Tibial nerve (tissue), 4 donors: Measurements from ENCODE around the gene SPSB3.

Experiments
- CTCF ChIP-seq, 5 experiments: fragments of 200-600 bp in 3 of 5; fragments of 450-650 bp in 2 of 5; sonication (generic) in 3 of 5; IDR thresholded peaks; one replicate each; pipeline ENCODE4 v1.5.1; 2016 to 2019; ENCODE audit warnings: antibody characterized with exemption in 5 of 5, mild to moderate bottlenecking in 3 of 5, moderate library complexity in 2 of 5
- EP300 ChIP-seq, 2 donors: sonication (generic); formaldehyde crosslinking; IDR thresholded peaks; one replicate each; pipeline ENCODE4 v1.6.1; 2017; ENCODE audit warnings: antibody characterized with exemption in 2 of 2, mild to moderate bottlenecking in 1 of 2
- POLR2A ChIP-seq, 2 donors: fragments of 450-650 bp; IDR thresholded peaks; one replicate each; pipeline ENCODE4 v1.6.1; 2017; ENCODE audit warnings: antibody characterized with exemption in 2 of 2, mild to moderate bottlenecking in 2 of 2, moderate library complexity in 2 of 2

GRCh38 chr16:1740781-1741490 lies 41.4 kb downstream of the SPSB3 start:
- TF ChIP-seq CTCF (IDR thresholded peaks at IDR 0.05) (no peak), EP300 (IDR thresholded peaks at IDR 0.05) (no peak), POLR2A (IDR thresholded peaks at IDR 0.05) (no peak)
